HG02759 (cell line): ENCODE data around the gene CTXN1.
A peak's percentile ranks its signal among the peaks of the same experiment; 100 is the strongest.
"Not testable (repeated sequence)": the region's sequence is repeated elsewhere in the genome, so short reads cannot be mapped to it uniquely, and the experiment has no call there.

ENCODE experiments used
- ATAC-seq: cut with Tn5 transposase; IDR thresholded peaks from one replicate; pipeline ENCODE4 v1.9.1; 2021; ENCODE audit warnings: mild to moderate bottlenecking, moderate library complexity; ENCODE audit not compliant: unreplicated experiment

CTXN1 gene

DNA sequence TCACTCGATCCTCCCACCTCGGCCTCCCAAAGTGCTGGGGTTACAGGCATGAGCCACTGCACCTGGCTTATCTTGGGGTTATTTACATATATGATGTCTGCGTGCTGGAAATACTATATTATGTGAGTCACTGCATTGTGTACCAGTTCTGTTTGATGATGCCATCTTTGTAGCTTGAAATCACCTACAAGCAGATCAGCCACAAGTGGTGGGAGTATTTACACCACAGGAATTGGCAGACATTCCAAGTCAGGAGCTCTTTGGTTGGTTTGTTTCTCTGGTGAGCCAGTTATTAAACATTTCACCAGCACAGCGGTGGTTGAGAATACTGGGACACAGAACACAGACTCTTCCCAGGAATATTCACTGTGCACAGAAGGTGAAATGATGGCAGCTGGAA, 22.0 kb upstream of the CTXN1 start:
- ATAC-seq, result no peak

DNA sequence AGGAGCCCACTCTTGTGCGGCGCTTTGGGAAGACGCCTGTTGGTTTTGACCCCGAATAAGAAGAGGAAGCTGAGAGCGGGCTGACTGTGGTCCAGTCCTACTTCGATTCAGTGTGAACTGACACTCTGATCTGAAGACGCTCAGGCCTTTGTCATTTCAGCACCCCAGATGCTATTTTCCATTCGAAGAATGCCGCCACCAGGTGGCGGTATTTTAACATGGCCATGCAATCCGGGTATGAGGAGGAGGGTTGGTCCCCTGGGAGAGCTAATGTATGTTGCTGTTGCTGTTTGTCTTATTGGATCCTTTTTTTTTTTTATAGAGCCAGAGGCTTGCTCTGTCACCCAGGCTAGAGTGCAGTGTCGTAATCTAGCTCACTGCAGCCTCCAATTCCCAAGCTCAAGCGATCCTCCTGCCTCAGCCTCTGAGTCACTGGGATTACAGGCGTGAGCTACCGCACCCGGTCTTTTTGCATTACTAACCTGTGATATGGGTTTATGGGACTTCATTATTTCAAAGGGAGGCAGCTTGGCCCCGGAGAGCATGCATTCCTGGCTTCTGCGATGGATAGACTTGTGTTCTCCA, 18.3 kb upstream of the CTXN1 start:
- ATAC-seq, result peak; percentile 28

DNA sequence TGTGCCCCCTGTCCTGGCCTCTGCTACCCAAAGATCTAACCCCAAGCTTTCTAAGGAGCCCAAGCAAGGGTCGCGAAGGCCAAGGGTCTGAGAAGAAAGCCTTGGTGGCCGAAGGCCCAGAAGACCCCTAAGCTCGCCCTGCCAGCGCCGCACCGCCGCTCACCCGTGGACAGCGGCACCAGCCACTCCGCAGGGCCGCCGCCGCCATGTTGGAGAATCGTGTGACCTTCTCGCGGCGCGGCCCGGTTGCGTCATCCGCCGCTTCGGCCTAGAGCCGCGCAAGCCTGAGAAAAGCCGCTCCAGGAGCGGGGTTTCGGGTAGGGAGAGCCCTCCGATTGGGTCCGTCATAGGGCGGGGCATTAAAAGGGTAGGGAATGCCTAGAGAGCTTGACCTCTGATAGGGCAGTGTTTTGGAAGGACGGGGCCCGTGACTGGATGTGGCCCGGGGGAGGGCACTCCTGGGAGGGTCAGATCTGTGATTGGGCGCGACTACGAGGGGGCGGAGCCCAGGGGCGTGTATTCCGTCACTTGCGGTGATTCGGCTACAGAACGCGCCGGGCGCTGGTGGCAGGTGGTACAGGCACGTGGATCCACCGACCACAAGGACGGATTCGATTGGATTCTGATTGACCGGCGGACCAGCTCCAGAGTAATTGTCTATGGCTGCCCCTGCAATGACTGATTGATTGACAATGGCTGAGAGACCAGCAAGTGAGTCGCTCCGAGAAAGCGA, 17.7 kb upstream of the CTXN1 start, which contains the start of gene TIMM44:
TSS of gene TIMM44 (minus strand) at position 223 of the 733 bp plus-strand sequence. CDS start at position 208, 15 bp downstream.
- ATAC-seq, result peak; percentile 91

DNA sequence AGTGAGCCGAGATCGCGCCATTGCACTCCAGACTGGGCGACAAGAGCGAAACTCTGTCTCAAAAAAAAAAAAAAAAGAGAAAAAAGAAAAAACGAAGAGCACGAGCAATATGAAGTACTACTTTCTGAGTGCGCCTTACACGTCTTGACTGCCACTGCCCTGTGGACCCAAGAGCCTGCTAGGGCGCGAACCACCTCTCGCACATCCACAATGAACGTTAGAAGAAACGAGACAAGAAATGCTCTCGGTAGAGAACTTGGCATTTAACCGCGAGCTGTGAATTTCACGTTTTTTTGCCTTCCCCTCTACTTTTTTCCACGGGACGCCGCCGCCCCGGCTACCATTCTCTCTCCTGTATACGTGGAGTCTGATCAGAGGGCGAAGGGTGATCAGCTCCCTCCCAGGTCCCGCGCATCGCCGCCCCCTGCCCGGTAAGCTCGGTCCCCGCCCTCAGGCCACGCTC, 17.1 kb upstream of the CTXN1 start:
- no peak for ATAC-seq

- ATAC-seq, result no peak
Observed at GRCh38 chr19:7941895-7942596, 16.1 kb upstream of the CTXN1 start.

GRCh38 chr19:7940841-7941240, 14.9 kb upstream of the CTXN1 start:
- no peak for ATAC-seq

- no peak for ATAC-seq
Observed at GRCh38 chr19:7934766-7935165, 8.8 kb upstream of the CTXN1 start.

DNA sequence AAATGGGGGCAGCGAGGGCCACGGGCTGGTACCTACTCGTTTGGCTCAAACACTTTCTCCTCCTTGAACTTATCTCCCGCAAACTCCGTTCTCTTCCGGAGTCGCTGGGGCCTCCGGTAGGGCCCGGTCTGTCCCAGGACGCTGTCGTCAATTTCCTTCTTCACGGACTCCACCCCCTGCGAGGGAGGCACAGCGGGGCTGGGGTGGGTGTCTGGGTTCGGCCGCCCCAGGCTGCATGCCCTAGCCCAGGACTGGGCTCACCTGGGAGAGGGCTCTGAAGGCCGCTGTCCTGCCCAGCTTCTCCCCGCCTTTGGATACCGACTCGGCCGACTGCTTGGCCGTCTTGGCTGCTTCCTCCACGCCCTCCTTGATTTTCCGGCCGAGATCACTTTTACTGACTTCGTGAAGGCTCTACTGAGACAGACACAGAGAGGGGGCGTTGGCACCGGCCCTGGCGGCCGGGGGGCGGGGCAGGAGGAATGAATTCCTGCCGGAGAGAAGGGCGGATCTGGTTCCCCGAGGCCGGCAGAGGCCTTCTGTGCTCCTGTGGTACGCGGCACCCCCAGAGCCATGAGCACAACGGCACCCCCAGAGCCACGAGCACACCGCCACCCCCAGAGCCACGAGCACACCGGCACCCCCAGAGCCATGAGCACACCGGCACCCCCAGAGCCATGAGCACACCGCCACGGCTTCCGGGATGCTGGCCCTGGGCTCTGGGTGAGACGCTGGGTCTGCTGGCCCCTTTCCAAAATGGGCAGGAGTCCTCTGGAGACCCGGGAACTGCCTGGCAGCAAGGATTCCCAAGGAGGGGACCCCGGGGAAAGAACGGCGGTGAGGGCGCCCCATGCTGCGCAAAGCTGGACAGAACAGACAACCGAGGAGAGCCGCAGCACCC, 8.1 kb upstream of the CTXN1 start:
- no peak for ATAC-seq

DNA sequence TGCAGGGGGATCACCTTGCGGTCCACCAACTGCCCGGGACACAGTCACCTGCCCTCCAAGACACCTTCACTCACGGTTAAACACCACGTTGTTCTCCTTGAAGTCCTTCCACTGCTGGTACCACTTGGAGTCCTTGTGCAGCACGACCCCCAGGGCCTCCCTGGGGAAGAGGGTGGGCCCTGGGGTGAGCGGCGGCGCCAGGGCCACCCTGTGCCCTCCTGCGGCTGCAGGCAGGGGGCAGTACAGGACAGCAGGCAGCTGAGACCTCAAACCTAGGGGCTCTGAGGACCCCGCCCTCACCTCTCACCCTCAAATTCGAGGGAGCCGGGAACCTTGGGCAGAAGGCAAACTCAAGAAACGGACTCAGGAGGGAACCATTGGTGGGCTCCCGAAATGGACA, 7.5 kb upstream of the CTXN1 start:
- no peak for ATAC-seq

DNA sequence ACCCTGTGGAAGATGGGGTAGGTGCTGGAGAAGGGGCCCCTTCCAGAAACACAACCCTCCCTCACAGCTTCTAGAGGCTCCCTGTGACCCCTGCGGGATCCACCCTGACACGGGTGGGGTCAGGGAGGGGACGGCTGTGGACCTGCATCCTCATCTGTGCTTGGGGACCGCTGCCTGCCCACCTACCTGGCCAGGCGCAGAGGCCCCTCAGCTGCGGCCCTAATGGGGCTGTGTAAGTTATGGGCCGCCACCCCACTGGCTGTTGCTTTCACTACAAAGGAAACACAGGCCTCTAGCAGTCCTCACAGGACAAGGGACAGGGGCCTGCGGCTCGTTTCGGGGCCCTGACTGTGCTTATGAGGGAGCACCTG, 7.0 kb upstream of the CTXN1 start:
- ATAC-seq, result no peak

- no peak for ATAC-seq
Observed at GRCh38 chr19:7932276-7932929, 6.5 kb upstream of the CTXN1 start.

DNA sequence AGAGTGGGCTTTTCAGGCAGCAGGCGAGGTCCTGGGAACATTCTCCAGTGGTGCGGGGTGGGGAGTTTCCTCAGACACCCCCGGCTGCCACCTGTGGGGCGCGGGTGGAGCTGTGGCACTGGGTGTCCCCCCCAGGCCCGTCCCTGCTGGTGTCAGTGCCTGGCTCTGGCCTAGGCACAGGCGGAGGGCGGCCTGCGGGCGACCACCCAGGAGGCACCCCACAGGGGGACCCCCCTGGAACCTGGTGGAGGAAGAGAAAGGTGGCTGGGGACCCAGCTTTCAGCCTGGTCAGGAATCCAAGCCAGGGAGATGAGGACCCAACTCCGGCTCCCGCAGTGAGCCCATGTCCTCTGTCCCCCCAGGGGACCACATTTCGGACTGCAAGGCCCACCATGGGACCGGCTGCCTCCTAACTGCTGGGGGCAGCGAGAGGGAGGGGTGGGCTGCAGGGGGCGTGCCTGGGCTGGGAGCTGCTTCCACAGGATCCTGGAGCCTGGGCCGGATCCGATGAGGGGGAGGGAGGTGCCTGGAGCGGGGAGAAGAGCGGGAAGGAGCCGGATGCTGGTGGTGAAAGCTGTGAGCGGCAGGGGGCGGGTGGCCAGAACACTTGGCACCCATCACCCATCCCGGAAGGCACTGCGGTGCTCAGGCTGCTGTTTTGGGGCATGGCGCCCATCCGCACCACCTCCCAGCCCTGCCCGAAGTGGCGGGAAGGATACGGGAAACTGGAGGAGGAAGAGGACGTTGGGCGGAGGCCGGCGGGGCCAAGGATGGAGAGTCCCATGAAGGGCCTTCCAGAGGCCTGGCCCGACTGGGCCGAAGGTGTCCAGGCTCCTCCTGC, 5.5 kb upstream of the CTXN1 start:
- no peak for ATAC-seq

- no peak for ATAC-seq
Observed at GRCh38 chr19:7930765-7931164, 4.8 kb upstream of the CTXN1 start.

- ATAC-seq, result not testable (repeated sequence)
Observed at GRCh38 chr19:7930030-7930429, 4.1 kb upstream of the CTXN1 start.

- no peak for ATAC-seq
Observed at GRCh38 chr19:7928741-7929701, 3.1 kb upstream of the CTXN1 start.

DNA sequence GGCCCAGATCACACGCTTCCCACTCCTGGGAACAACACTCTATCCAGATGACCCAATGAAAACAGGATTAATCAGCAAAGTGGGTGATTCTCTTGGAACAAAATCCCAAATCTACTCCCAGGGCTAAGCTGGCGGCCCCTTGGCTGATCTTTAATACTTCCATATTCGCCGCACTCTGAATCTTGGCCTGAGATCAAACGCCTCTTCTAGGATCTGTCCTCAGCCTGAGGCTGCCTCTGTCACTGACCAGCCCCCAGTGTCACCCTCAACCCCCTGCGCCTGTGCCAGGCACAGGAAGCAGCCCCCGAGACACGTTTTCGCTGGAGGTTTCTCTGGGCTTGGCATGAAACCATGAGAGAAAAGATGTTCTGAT, 2.4 kb upstream of the CTXN1 start:
- no peak for ATAC-seq

DNA sequence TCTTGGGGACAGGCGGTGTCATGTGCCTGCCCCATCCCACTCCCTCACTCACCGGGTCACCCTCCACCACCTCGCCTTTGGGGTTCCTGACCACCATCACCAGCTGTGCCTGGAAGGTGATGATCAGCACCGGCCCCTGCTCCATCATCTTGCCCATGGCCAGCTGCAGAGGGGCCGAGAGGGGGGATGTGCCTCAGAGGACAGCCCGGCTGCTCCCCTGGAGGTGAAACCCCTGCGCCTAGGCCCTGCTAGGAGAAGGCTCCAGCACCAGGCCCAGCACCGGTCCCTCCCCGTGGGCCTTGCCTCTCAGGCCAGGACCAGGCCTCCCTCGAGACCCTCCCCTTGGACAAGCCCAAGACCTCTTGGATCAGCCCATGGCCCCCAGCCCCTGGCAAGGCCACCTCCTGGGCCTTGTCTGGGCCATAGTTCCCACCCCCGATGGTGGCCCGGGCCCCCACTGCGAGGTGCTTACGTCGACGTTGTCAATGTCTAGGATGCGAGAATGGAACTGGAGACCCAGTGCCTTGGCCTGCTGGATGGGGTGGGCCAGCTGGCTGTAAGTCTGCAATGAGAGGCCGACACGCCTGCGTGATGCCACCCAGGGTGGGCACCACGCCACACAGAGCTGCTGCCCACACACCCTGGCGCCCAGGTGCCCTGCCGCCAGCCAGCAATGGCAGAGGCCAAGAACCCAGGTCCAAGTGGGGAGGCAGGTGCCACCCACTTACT, 1.8 kb upstream of the CTXN1 start:
- ATAC-seq, result no peak
